Upper lobe of right lung (tissue), 1 donor: ENCODE measurements around the gene NAP1L1. TPM values are rescaled to one million over a fixed set of nuclear protein-coding genes. Genes with fewer than 3 reads are reported as not detected.
"Not testable (repeated sequence)": the region's sequence is repeated elsewhere in the genome, so short reads cannot be mapped to it uniquely, and the experiment has no call there.

Experiments
- ATAC-seq: fragments of 200-7000 bp; cut with Tn5 transposase; one replicate; pipeline ENCODE4 v1.9.1; 2020; ENCODE audit warnings: mild to moderate bottlenecking, moderate library complexity
- DNase-seq: peaks from one replicate; pipeline ENCODE4 v3.0.0-alpha.2; 2020
- H3K27ac ChIP-seq: fragments of 200-600 bp; one replicate; pipeline ENCODE4 v1.8.0; 2022
- H3K27me3 ChIP-seq: fragments of 200-600 bp; one replicate; pipeline ENCODE4 v1.8.0; 2022; ENCODE audit warnings: mild to moderate bottlenecking
- H3K36me3 ChIP-seq: fragments of 200-600 bp; one replicate; pipeline ENCODE4 v1.8.0; 2022
- H3K4me1 ChIP-seq: fragments of 200-600 bp; one replicate; pipeline ENCODE4 v1.8.0; 2022
- H3K4me3 ChIP-seq: fragments of 200-600 bp; one replicate; pipeline ENCODE4 v1.8.0; 2022; ENCODE audit warnings: mild to moderate bottlenecking
- H3K9me3 ChIP-seq: fragments of 200-600 bp; one replicate; pipeline ENCODE4 v1.8.0; 2022
- CTCF ChIP-seq: fragments of 200-600 bp; IDR thresholded peaks from one replicate; pipeline ENCODE4 v1.8.0; 2022; ENCODE audit warnings: antibody characterized with exemption
- intact Hi-C: fragments of 100-400 bp; cut with DNase I; formaldehyde crosslinking; loops from one replicate; pipeline ENCODE4 v1.11.0; 2022
- total RNA-seq: library from RNA; stranded (reverse); fragmentation: NEBNext Ultra II Directional; extraction: Animal tissue kit (Norgen Biotek cat#: 25700); gene quantifications from one replicate; pipeline ENCODE4 v1.2.1, GENCODE V29; 2021
- donor health status: DM: no; HTN: yes; CAD: no; lungs with severe emphysema.

Gene NAP1L1
- total RNA-seq, 1 donor from 2014 or later = 500 TPM

DNA sequence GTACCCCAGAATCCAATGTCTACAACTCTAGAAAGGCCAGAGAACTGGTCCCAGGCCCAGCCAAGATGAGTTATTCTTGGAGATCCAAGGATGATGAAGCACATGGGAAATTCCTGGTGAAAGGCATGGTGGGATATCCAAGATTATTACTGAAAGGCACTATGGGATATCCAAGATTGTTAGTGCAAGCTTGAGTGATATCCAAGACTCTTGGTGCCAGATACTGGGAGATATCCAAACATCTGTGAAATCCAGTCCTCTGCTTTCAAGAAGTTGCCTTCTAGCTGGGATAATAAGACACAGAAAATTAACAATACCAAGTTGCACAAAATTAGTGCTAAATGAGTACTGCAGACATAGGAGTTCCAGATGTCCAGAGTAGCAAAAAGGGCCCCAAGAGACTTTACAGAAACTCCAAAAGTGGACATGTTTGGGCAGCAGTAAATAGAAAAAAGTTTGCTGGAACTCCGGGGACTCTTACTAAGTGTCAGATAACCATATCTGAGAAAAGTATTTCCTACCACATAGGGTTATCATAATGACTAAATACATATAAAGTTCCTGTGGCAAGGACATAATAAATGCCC is 87.5 kb downstream of the NAP1L1 start:
- TF ChIP-seq CTCF = no peak
- DNase-seq (no peak), ATAC-seq (no peak)
- Histone ChIP-seq H3K27me3 (no peaks in the 10 kb centered on the region), H3K36me3 (no peaks in the 10 kb centered on the region), H3K4me3 (no peak overlapping the region), H3K27ac (no peak overlapping the region), H3K9me3 (no peaks in the 10 kb centered on the region), H3K4me1 (peaks cover 6% of the 10 kb centered on the region)
- intact Hi-C loops = no loop called here

DNA sequence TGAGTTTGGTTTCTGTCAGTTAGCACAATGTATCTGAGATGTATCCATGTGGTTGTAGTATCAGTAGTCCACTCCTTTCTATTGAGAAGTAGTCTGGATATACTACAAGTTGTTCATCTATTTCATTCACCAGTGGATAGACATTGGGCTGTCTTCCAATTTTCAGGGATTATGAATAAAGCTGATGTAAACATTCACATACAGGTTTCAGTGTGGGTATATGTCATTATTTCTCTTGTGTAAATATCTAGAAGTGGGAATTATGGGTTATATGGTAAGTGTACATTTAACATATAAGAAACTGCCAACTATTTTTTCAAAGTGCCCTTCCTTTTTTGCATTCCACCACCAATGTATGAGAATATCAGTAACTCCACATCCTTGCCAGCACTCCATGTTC is 88.8 kb downstream of the NAP1L1 start:
- peaks cover 6% of the 10 kb centered on the region for H3K4me1 ChIP-seq
- TF ChIP-seq CTCF = no peak
- ATAC-seq (no peak), DNase-seq (no peak)
- no peaks in the 10 kb centered on the region for H3K9me3 ChIP-seq
- intact Hi-C loops = no loop called here
- H3K27me3 ChIP-seq = no peaks in the 10 kb centered on the region
- no peaks in the 10 kb centered on the region for H3K36me3 ChIP-seq
- H3K27ac ChIP-seq = no peak overlapping the region
- H3K4me3 ChIP-seq = no peak overlapping the region

- H3K27ac ChIP-seq = no peak overlapping the region
- no peaks in the 10 kb centered on the region for H3K27me3 ChIP-seq
- ATAC-seq = no peak
- no peak overlapping the region for H3K4me3 ChIP-seq
- intact Hi-C loops = no loop called here
- no peak for TF ChIP-seq CTCF
- peaks cover 6% of the 10 kb centered on the region for H3K4me1 ChIP-seq
- H3K36me3 ChIP-seq = no peaks in the 10 kb centered on the region
- H3K9me3 ChIP-seq = no peaks in the 10 kb centered on the region
- DNase-seq = no peak
Measured at GRCh38 chr12:75994069-75994740, 90.3 kb downstream of the NAP1L1 start.

- DNase-seq (no peak), ATAC-seq (no peak)
- Histone ChIP-seq H3K4me3 (no peak overlapping the region), H3K27me3 (no peaks in the 10 kb centered on the region), H3K36me3 (no peaks in the 10 kb centered on the region), H3K4me1 (no peaks in the 10 kb centered on the region), H3K9me3 (no peaks in the 10 kb centered on the region), H3K27ac (no peak overlapping the region)
- TF ChIP-seq CTCF = no peak
- intact Hi-C loops = no loop called here
Measured at GRCh38 chr12:75991753-75992152, 92.7 kb downstream of the NAP1L1 start.

DNA sequence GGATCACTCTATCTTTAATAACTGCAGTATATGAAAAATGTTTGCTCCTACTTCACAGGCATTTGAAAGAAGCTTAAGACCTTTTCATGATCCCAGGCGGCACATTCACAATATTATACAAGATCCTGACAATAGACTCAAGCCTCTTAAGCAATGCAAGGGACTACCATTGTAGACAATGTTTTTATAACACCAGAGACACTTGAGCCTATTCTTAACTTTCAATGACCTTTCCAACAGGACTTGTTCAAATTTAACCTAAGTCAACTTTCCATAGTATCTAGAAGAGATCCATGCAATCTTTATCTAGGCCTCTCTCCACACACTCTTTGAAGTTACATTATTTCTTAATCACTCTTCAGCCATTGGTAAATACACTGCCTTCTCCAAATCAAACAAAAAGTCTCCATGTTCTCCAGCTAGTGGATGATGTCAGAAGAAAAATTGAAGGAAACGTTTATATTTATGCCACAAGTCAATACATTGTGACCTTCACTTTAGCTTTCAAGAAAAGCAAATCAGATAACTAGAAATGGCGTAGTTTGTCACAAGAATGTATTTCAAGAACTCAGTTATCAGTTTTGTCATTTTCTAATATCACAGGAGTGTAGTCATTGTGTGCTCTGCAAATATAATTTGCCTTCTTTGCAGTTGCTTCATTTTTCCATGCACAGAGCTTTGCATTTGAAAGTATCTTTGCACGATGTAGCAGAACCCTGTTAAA is 94.1 kb downstream of the NAP1L1 start:
- Histone ChIP-seq H3K27me3 (no peaks in the 10 kb centered on the region), H3K27ac (no peak overlapping the region), H3K36me3 (no peaks in the 10 kb centered on the region), H3K4me3 (no peak overlapping the region), H3K9me3 (no peaks in the 10 kb centered on the region), H3K4me1 (no peaks in the 10 kb centered on the region)
- ATAC-seq = peak; percentile 92
- TF ChIP-seq CTCF = no peak
- intact Hi-C loops = no loop called here
- DNase-seq = no peak

DNA sequence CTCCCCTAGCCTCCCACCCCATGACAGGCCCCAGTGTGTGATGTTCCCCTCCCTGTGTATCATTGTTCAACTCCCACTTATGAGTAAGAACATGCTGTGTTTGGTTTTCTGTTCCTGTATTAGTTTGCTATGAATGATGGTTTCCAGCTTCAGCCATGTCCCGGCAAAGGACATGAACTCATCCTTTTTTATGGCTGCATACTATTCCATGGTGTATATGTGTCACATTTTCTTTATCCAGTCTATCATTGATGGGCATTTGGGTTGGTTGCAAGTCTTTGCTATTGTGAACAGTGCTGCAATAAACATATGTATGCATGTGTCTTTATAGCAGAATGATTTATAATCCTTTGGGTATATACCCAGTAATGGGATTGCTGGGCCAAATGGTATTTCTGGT is 96.8 kb downstream of the NAP1L1 start:
- DNase-seq, H3K9me3 ChIP-seq, H3K27me3 ChIP-seq, H3K4me3 ChIP-seq, intact Hi-C loops, H3K4me1 ChIP-seq, H3K36me3 ChIP-seq, H3K27ac ChIP-seq, ATAC-seq: not testable (repeated sequence)
